H9 (cell line): ENCODE results near the gene PPOX. TPM values are rescaled to one million over a fixed set of nuclear protein-coding genes. Genes with fewer than 3 reads are reported as not detected.
A peak's percentile ranks its signal among the peaks of the same experiment; 100 is the strongest.

Experiments
- DNase-seq: peaks from one replicate; pipeline ENCODE4 v3.0.0-alpha.2; 2017
- H2AFZ ChIP-seq: one replicate; pipeline ENCODE4 v1.6.1; 2013; ENCODE audit warnings: mild to moderate bottlenecking, low read length, control low read depth, moderate library complexity
- H2AK5ac ChIP-seq: 2 replicates; pipeline ENCODE4 v1.6.1; 2013; ENCODE audit warnings: low read length, control low read depth, mixed read lengths; ENCODE audit not compliant: insufficient read length
- H2BK120ac ChIP-seq: one replicate; pipeline ENCODE4 v1.6.1; 2013; ENCODE audit warnings: low read depth, mild to moderate bottlenecking, low read length, control low read depth, inconsistent platforms; ENCODE audit not compliant: poor library complexity, severe bottlenecking
- H2BK12ac ChIP-seq: 2 replicates; pipeline ENCODE4 v1.6.1; 2013; ENCODE audit warnings: low read length, control low read depth, mixed read lengths, low read depth; ENCODE audit not compliant: insufficient read length
- H2BK15ac ChIP-seq: 2 replicates; pipeline ENCODE4 v1.6.1; 2013; ENCODE audit warnings: low read depth, low read length, control low read depth
- H2BK20ac ChIP-seq: one replicate; pipeline ENCODE4 v1.6.1; 2013; ENCODE audit warnings: low read depth, mild to moderate bottlenecking, low read length, control low read depth, inconsistent platforms; ENCODE audit not compliant: poor library complexity, severe bottlenecking
- H2BK5ac ChIP-seq: 2 replicates; pipeline ENCODE4 v1.6.1; 2013; ENCODE audit warnings: low read length, control low read depth, mixed read lengths; ENCODE audit not compliant: insufficient read length
- H3K14ac ChIP-seq: 2 replicates; pipeline ENCODE4 v1.6.1; 2013; ENCODE audit warnings: low read length, control low read depth; ENCODE audit not compliant: insufficient read depth
- H3K18ac ChIP-seq: 2 replicates; pipeline ENCODE4 v1.6.1; 2013; ENCODE audit warnings: low read depth, mild to moderate bottlenecking, mixed read lengths, low read length, control low read depth; ENCODE audit not compliant: insufficient read length
- H3K23ac ChIP-seq: 2 replicates; pipeline ENCODE4 v1.6.1; 2013; ENCODE audit warnings: low read length, control low read depth, mixed read lengths, low read depth; ENCODE audit not compliant: insufficient read length
- H3K23me2 ChIP-seq: 2 replicates; pipeline ENCODE4 v1.6.1; 2013; ENCODE audit warnings: low read depth, mild to moderate bottlenecking, mixed read lengths, low read length, control low read depth; ENCODE audit not compliant: insufficient read length, poor library complexity, severe bottlenecking
- H3K27ac ChIP-seq: 2 replicates; pipeline ENCODE4 v1.5.1; 2013; ENCODE audit warnings: low read length, control low read depth, mixed read lengths, low read depth; ENCODE audit not compliant: insufficient read length
- H3K27me3 ChIP-seq: 2 replicates; pipeline ENCODE4 v1.6.1; 2013; ENCODE audit warnings: low read length, control low read depth, inconsistent platforms; ENCODE audit not compliant: insufficient read depth
- H3K4ac ChIP-seq: 2 replicates; pipeline ENCODE4 v1.6.1; 2013; ENCODE audit warnings: low read depth, mild to moderate bottlenecking, control low read depth, inconsistent platforms, low read length, moderate library complexity
- H3K4me1 ChIP-seq: 2 replicates; pipeline ENCODE4 v1.6.1; 2013; ENCODE audit warnings: low read length, control low read depth, inconsistent platforms; ENCODE audit not compliant: insufficient read depth
- H3K4me2 ChIP-seq: 2 replicates; pipeline ENCODE4 v1.6.1; 2013; ENCODE audit warnings: low read length, control low read depth, mixed read lengths; ENCODE audit not compliant: insufficient read length, insufficient read depth
- H3K56ac ChIP-seq: 2 replicates; pipeline ENCODE4 v1.6.1; 2013; ENCODE audit warnings: low read depth, mild to moderate bottlenecking, mixed read lengths, low read length, control low read depth; ENCODE audit not compliant: insufficient read length
- H3K79me1 ChIP-seq: 2 replicates; pipeline ENCODE4 v1.6.1; 2013; ENCODE audit warnings: low read depth, mild to moderate bottlenecking, moderate library complexity, low read length, control low read depth, inconsistent platforms; ENCODE audit not compliant: insufficient read depth, poor library complexity, severe bottlenecking
- H3K79me2 ChIP-seq: 2 replicates; pipeline ENCODE4 v1.6.1; 2013; ENCODE audit warnings: low read length, control low read depth, inconsistent platforms; ENCODE audit not compliant: insufficient read depth
- H3K9ac ChIP-seq: 2 replicates; pipeline ENCODE4 v1.6.1; 2013; ENCODE audit warnings: low read length, control low read depth, mixed read lengths; ENCODE audit not compliant: insufficient read length; ENCODE audit errors: extremely low read depth
- H3K9me3 ChIP-seq: one replicate; pipeline ENCODE4 v1.6.1; 2013; ENCODE audit warnings: low read depth, low read length, inconsistent platforms; ENCODE audit not compliant: control insufficient read depth
- H3T11ph ChIP-seq: one replicate; pipeline ENCODE4 v1.6.1; 2013; ENCODE audit warnings: mild to moderate bottlenecking, low read length, control low read depth, inconsistent platforms
- H4K20me1 ChIP-seq: one replicate; pipeline ENCODE4 v1.6.1; 2013; ENCODE audit not compliant: control insufficient read depth, insufficient read length, insufficient read depth
- H4K5ac ChIP-seq: 2 replicates; pipeline ENCODE4 v1.6.1; 2013; ENCODE audit warnings: low read depth, mild to moderate bottlenecking, mixed read lengths, low read length, control low read depth; ENCODE audit not compliant: insufficient read length
- H4K8ac ChIP-seq: replicated peaks from 2 replicates; pipeline ENCODE4 v1.6.1; 2013; ENCODE audit warnings: low read length, control low read depth, mixed read lengths, low read depth; ENCODE audit not compliant: insufficient read length
- H4K91ac ChIP-seq: 2 replicates; pipeline ENCODE4 v1.6.1; 2013; ENCODE audit warnings: low read depth, mild to moderate bottlenecking, moderate library complexity, mixed read lengths, low read length, control low read depth; ENCODE audit not compliant: insufficient read length
- H3K27ac Mint-ChIP-seq, 3 experiments: 2 replicates in 2 of 3; 3 replicates in 1 of 3; pipeline ENCODE4 v1.8.0; 2020 to 2021; ENCODE audit warnings: mixed read lengths in 3 of 3, mild to moderate bottlenecking in 1 of 3, moderate library complexity in 1 of 3
- H3K27me3 Mint-ChIP-seq: 2 replicates; pipeline ENCODE4 v1.8.0; 2021; ENCODE audit warnings: low read depth, mild to moderate bottlenecking, moderate library complexity, mixed read lengths
- H3K36me3 Mint-ChIP-seq, 3 experiments: 2 replicates in 2 of 3; 3 replicates in 1 of 3; pipeline ENCODE4 v1.8.0; 2020 to 2021; ENCODE audit warnings: low read depth in 3 of 3, mixed read lengths in 3 of 3; ENCODE audit not compliant: insufficient read depth in 1 of 3
- H3K4me1 Mint-ChIP-seq, 2 experiments: 2 replicates each; pipeline ENCODE4 v1.8.0; 2020; ENCODE audit warnings: mixed read lengths in 2 of 2
- H3K4me3 Mint-ChIP-seq, 2 experiments: 2 replicates in 1 of 2; 3 replicates in 1 of 2; pipeline ENCODE4 v1.8.0; 2020 to 2021; ENCODE audit warnings: mild to moderate bottlenecking in 2 of 2, mixed read lengths in 2 of 2, moderate library complexity in 1 of 2
- H3K9me3 Mint-ChIP-seq, 2 experiments: 2 replicates in 1 of 2; 3 replicates in 1 of 2; pipeline ENCODE4 v1.8.0; 2020; ENCODE audit warnings: mild to moderate bottlenecking in 2 of 2, mixed read lengths in 2 of 2, moderate library complexity in 1 of 2
- WGBS: extraction: QIAGEN DNeasy Blood & Tissue Kit; methylation state at CpG from one replicate; pipeline ENCODE4 v1.1.7; 2013; ENCODE audit warnings: missing lambda C conversion rate, low lambda C conversion rate, mixed read lengths; ENCODE audit not compliant: insufficient read length; ENCODE audit errors: extremely low coverage; 5-methylcytosine and 5-hydroxymethylcytosine counted together
- total RNA-seq: library from RNA; stranded (reverse); gene quantifications from 2 replicates; pipeline ENCODE4 v1.2.1, GENCODE V29; 2021
- TF ChIP-seq, protein P1 (sequence below): fragments of 200-600 bp; sonication (generic); conservative IDR thresholded peaks from 3 replicates; pipeline ENCODE4 v1.8.0; 2021; ENCODE audit warnings: antibody characterized with exemption, mild to moderate bottlenecking

Gene PPOX
- total RNA-seq, 1 experiment from 2014 or later = 39.8 TPM

DNA sequence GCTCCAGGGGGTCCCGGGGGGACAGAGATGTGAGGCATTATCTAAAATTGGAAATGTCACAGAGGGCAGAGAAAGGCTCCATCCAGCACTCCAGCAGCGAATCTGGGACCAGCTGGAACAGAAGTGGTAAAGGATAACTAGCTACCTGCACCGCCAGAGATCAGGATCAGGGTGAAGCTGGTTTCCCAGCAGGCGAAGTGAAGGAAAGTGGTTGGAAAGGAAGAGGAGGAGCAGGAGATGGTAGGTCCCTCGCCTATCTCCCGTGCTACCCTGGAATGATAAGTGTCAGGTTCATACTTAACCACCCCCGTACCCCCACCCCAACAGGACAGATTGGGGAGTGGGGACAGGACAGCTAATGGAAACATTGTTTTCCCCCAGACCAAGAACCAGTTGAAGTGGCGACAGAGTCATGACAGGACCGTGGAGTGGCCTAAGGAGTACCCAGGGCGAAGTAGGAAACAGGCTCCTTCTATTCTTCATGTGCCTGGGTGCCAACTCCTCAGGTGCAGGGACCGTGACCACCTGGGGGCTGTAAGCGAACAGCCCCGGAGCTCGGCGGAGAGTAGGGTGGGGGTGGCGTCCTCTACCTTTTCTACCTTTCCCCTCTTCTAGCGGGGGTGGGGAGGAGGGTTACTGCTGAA is 10.4 kb downstream of the PPOX start:
- no peaks in the 10 kb centered on the region; the same call in 1 of the 2 replicates for H3K4me1 ChIP-seq
- Mint-ChIP-seq H3K36me3 (peaks cover 16 to 45% (median 42%) of the 10 kb centered on the region in 3 experiments; a peak in 6 of 7 replicates), H3K4me1 (peaks cover 19 to 21% of the 10 kb centered on the region in 2 experiments), H3K27ac (peak overlapping the region; percentile 99 to 100 (median 100); a peak in 6 of 7 replicates), H3K27me3 (peaks cover 3% of the 10 kb centered on the region), H3K4me3 (peak overlapping the region; percentile 93 to 100), H3K9me3 (no peaks in the 10 kb centered on the region)
- no peak overlapping the region for H2BK15ac ChIP-seq
- no peak overlapping the region for H2AFZ ChIP-seq
- no peak overlapping the region for H2BK20ac ChIP-seq
- no peak overlapping the region for H2BK5ac ChIP-seq
- no peak overlapping the region for H3K18ac ChIP-seq
- peaks cover 6% of the 10 kb centered on the region for H3K23me2 ChIP-seq
- no peaks in the 10 kb centered on the region for H4K20me1 ChIP-seq
- H3K4me2 ChIP-seq = peak overlapping the region; percentile 76
- no peaks in the 10 kb centered on the region for H3K27me3 ChIP-seq
- no peaks in the 10 kb centered on the region for H3K79me2 ChIP-seq
- H3K56ac ChIP-seq = no peak overlapping the region
- H3K9me3 ChIP-seq = no peaks in the 10 kb centered on the region
- H2BK120ac ChIP-seq = no peak overlapping the region
- no peak overlapping the region for H4K8ac ChIP-seq
- H3K14ac ChIP-seq = no peak overlapping the region
- H3K23ac ChIP-seq = no peak overlapping the region
- no peak overlapping the region for H3T11ph ChIP-seq
- no CpG with 5 or more reads among the region's 17 CpGs for WGBS
- H3K4ac ChIP-seq = no peak overlapping the region
- no peak overlapping the region for H2AK5ac ChIP-seq
- DNase-seq = no peak
- no peak overlapping the region for H2BK12ac ChIP-seq
- H3K9ac ChIP-seq = peak overlapping the region; percentile 20
- no peak overlapping the region for H4K91ac ChIP-seq
- TF ChIP-seq, protein P1, sequence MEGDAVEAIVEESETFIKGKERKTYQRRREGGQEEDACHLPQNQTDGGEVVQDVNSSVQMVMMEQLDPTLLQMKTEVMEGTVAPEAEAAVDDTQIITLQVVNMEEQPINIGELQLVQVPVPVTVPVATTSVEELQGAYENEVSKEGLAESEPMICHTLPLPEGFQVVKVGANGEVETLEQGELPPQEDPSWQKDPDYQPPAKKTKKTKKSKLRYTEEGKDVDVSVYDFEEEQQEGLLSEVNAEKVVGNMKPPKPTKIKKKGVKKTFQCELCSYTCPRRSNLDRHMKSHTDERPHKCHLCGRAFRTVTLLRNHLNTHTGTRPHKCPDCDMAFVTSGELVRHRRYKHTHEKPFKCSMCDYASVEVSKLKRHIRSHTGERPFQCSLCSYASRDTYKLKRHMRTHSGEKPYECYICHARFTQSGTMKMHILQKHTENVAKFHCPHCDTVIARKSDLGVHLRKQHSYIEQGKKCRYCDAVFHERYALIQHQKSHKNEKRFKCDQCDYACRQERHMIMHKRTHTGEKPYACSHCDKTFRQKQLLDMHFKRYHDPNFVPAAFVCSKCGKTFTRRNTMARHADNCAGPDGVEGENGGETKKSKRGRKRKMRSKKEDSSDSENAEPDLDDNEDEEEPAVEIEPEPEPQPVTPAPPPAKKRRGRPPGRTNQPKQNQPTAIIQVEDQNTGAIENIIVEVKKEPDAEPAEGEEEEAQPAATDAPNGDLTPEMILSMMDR = no peak
- H4K5ac ChIP-seq = no peak overlapping the region
- no peak overlapping the region for H3K27ac ChIP-seq
- no peaks in the 10 kb centered on the region for H3K79me1 ChIP-seq
